Measurements from ENCODE around the gene AKAP9. TPM values are rescaled to one million over a fixed set of nuclear protein-coding genes. Genes with fewer than 3 reads are reported as not detected.
"Not testable (repeated sequence)": the region's sequence is repeated elsewhere in the genome, so short reads cannot be mapped to it uniquely, and the experiment has no call there.

Gene AKAP9
- total RNA-seq, 1 donor from 2014 or later = 75.4 TPM

DNA sequence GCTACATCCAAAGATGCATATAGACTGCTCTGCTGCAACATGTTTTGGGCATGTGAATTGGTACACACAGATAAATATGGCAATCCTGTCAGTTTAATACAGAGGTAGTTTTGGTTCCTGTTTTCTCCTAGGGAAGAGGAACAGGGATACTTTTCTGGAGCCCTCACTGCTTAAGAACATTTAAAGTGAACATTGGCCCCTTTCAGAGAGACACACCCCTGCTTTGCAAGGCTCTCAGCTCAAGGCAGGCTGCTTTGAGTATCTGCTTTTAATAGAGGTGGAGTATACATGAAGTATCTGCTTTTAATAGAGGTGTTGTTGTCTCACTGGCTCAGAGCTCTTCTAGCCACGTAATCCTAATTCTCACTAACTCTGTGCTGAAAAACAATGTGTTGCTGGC, 154.7 kb downstream of the AKAP9 start:
- Histone ChIP-seq H3K36me3 (peaks cover 0 to 68% of the 10 kb centered on the region in 2 donors), H3K27ac (no peak overlapping the region), H3K4me1 (no peaks in the 10 kb centered on the region), H3K9me3 (no peaks in the 10 kb centered on the region), H3K27me3 (no peaks in the 10 kb centered on the region), H3K4me3 (no peak overlapping the region)
- no peak for DNase-seq (ENCODE audit: extremely low spot score in 2 of 2)
- intact Hi-C loops (cut with DNase I) = no loop called here
- TF ChIP-seq POLR2A (IDR thresholded peaks at IDR 0.05) (no peak), POLR2AphosphoS5 (IDR thresholded peaks at IDR 0.05; ENCODE audit: insufficient read depth in 1 of 2, low read depth in 1 of 2) (no peak)
- TF ChIP-seq, protein P1, sequence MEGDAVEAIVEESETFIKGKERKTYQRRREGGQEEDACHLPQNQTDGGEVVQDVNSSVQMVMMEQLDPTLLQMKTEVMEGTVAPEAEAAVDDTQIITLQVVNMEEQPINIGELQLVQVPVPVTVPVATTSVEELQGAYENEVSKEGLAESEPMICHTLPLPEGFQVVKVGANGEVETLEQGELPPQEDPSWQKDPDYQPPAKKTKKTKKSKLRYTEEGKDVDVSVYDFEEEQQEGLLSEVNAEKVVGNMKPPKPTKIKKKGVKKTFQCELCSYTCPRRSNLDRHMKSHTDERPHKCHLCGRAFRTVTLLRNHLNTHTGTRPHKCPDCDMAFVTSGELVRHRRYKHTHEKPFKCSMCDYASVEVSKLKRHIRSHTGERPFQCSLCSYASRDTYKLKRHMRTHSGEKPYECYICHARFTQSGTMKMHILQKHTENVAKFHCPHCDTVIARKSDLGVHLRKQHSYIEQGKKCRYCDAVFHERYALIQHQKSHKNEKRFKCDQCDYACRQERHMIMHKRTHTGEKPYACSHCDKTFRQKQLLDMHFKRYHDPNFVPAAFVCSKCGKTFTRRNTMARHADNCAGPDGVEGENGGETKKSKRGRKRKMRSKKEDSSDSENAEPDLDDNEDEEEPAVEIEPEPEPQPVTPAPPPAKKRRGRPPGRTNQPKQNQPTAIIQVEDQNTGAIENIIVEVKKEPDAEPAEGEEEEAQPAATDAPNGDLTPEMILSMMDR (IDR thresholded peaks at IDR 0.05) = no peak

DNA sequence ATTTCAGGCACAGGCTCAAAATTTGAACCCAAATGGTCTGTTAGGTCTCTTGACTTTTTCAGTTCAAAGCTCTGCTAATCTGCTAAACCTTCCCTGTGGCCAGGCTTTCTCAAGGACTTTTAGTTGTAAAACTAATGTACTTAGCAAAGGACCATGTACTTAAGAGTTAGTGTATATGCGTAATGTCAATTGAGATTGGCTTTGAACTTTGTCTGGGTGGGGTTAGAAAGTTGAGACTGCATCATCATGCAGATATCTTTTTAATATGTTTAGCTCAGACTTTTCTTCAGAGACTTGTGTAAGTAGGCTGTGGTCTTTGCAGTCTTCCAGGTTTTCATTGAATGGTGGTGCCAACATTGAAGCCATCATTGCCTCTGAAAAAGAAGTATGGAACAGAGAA, 159.9 kb downstream of the AKAP9 start:
- H3K36me3 ChIP-seq = peaks cover 0 to 79% of the 10 kb centered on the region in 2 donors
- H3K9me3 ChIP-seq = no peaks in the 10 kb centered on the region
- no peaks in the 10 kb centered on the region for H3K4me1 ChIP-seq
- H3K27me3 ChIP-seq = no peaks in the 10 kb centered on the region
- intact Hi-C loops (cut with DNase I) = no loop called here
- no peak overlapping the region for H3K4me3 ChIP-seq
- H3K27ac ChIP-seq = no peak overlapping the region
- TF ChIP-seq, protein P1 (IDR thresholded peaks at IDR 0.05) = no peak
- TF ChIP-seq POLR2AphosphoS5 (IDR thresholded peaks at IDR 0.05; ENCODE audit: insufficient read depth in 1 of 2, low read depth in 1 of 2) (no peak), POLR2A (IDR thresholded peaks at IDR 0.05) (no peak)
- no peak for DNase-seq (ENCODE audit: extremely low spot score in 2 of 2)

DNA sequence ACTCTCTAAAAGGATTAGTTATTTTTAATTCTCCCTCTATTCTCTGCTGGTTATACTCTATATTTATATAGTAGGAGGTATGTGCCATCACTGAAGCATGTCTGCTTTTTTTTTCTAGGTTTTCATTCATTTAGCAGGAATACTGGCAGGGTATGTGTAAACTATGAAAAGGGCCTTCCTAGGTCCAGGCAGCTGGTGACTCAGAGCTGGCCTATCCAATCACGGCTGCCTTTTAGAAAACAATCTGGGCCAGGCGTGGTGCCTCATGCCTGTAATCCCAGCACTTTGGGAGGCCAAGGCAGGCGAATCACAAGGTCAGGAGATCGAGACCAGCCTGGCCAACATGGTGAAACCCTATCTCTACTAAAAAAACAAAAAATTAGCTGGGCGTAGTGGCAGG, 162.2 kb downstream of the AKAP9 start:
- intact Hi-C loops (cut with DNase I); DNase-seq (ENCODE audit: extremely low spot score in 2 of 2); H3K9me3 ChIP-seq; H3K4me1 ChIP-seq; H3K4me3 ChIP-seq; H3K27me3 ChIP-seq; H3K27ac ChIP-seq: not testable (repeated sequence)
- peaks cover 0 to 75% of the 10 kb centered on the region in 2 donors for H3K36me3 ChIP-seq

DNA sequence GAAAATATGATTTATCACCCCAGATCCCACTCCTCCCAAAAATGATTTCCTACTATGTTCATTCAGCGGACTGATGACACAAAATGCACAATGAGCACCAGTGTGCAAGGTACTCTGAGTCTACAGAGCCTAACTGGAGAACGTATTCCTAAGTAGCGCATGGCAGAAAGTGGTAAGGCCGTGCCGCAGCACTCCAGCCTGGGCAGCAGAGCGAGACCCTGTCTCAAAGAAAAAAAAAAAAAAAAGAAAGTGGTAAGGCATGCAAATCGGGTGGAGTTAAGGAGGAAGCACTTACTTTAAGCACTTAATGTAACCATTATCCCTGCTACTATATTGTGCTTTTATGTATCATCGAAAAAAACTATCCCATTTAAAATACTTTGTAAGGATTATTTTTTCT, 168.2 kb downstream of the AKAP9 start:
- H3K27me3 ChIP-seq = no peaks in the 10 kb centered on the region
- H3K9me3 ChIP-seq = no peaks in the 10 kb centered on the region
- no peak for TF ChIP-seq POLR2AphosphoS5 (IDR thresholded peaks at IDR 0.05; ENCODE audit: insufficient read depth in 1 of 2, low read depth in 1 of 2)
- TF ChIP-seq, protein P1 (IDR thresholded peaks at IDR 0.05) = no peak
- no peak for TF ChIP-seq POLR2A (IDR thresholded peaks at IDR 0.05)
- peaks cover 0 to 45% of the 10 kb centered on the region in 2 donors for H3K36me3 ChIP-seq
- intact Hi-C loops (cut with DNase I) = no loop called here
- DNase-seq (ENCODE audit: extremely low spot score in 2 of 2) = no peak
- no peak overlapping the region for H3K4me3 ChIP-seq
- H3K27ac ChIP-seq = no peak overlapping the region
- H3K4me1 ChIP-seq = no peaks in the 10 kb centered on the region

DNA sequence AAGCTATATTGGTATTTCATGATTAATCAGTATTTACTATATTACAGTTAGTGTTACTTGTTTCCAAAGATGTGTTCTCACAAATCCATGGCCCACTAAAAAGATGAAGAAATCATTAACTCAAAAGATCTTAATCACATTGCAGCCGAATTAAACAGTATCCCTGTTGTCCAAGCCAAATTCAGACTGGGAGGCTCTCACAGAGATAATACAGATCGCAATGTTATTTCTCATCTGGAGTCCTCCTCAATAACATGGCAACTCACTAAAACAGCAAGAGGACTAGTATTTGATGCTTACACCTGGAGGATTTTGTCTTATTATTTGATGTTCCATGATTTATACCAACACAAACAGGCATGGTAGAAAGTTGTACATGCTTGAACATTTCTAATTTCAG, 170.2 kb downstream of the AKAP9 start:
- intact Hi-C loops (cut with DNase I) = loop anchor here (5.0 kb wide), 1 partner anchor 1826 kb away; no protein-coding TSS in a partner anchor
- no peak for TF ChIP-seq POLR2A (IDR thresholded peaks at IDR 0.05)
- TF ChIP-seq, protein P1 (IDR thresholded peaks at IDR 0.05) = no peak
- TF ChIP-seq POLR2AphosphoS5 (IDR thresholded peaks at IDR 0.05; ENCODE audit: insufficient read depth in 1 of 2, low read depth in 1 of 2) = no peak
- no peak for DNase-seq (ENCODE audit: extremely low spot score in 2 of 2)

More for the DNA sequence above, 170.2 kb downstream of the AKAP9 start:
- H3K36me3 ChIP-seq = peaks cover 0 to 35% of the 10 kb centered on the region in 2 donors
- H3K4me1 ChIP-seq = no peaks in the 10 kb centered on the region
- no peaks in the 10 kb centered on the region for H3K27me3 ChIP-seq
- H3K4me3 ChIP-seq = no peak overlapping the region
- H3K27ac ChIP-seq = no peak overlapping the region
- no peaks in the 10 kb centered on the region for H3K9me3 ChIP-seq
